Vagina (tissue), 2 donors: ENCODE results near the gene SLC25A17.
"Not testable (repeated sequence)": the region's sequence is repeated elsewhere in the genome, so short reads cannot be mapped to it uniquely, and the experiment has no call there.

Source experiments
- CTCF ChIP-seq, 3 experiments: fragments of 450-650 bp in 2 of 3; fragments of 200-600 bp in 1 of 3; sonication (generic) in 1 of 3; IDR thresholded peaks; one replicate each; pipeline ENCODE4 v1.5.1; 2017 to 2019; ENCODE audit warnings: antibody characterized with exemption in 3 of 3, mild to moderate bottlenecking in 2 of 3, moderate library complexity in 2 of 3
- POLR2A ChIP-seq, 2 donors: fragments of 450-650 bp; IDR thresholded peaks; one replicate each; pipeline ENCODE4 v1.6.1; 2017; ENCODE audit warnings: antibody characterized with exemption in 2 of 2, mild to moderate bottlenecking in 2 of 2, moderate library complexity in 2 of 2

GRCh38 chr22:40845816-40846215, 26.7 kb upstream of the SLC25A17 start:
- not testable (repeated sequence) for TF ChIP-seq CTCF, POLR2A (IDR thresholded peaks at IDR 0.05)
